Thoracic aorta (tissue), 2 donors: ENCODE results near the gene RAB25. TPM values are rescaled to one million over a fixed set of nuclear protein-coding genes. Genes with fewer than 3 reads are reported as not detected.

Experiments used
- ATAC-seq: fragments of 150-250 bp; one replicate; pipeline ENCODE4 v1.8.0; 2017; ENCODE audit warnings: low read depth; ENCODE audit not compliant: insufficient number of reproducible peaks, low FRiP score
- DNase-seq: peaks from one replicate; pipeline ENCODE4 v3.0.0-alpha.2; 2020; ENCODE audit warnings: low spot score
- H3K27ac ChIP-seq, 2 donors: fragments of 200-600 bp; sonication (generic); 1 replicate in 1 of 2; 2 replicates in 1 of 2; pipeline ENCODE4 v1.5.1; 2016; ENCODE audit warnings: mild to moderate bottlenecking in 2 of 2, moderate library complexity in 2 of 2
- H3K27me3 ChIP-seq: fragments of 200-600 bp; sonication (generic); replicated peaks from 2 replicates; pipeline ENCODE4 v1.6.0; 2016; ENCODE audit warnings: mild to moderate bottlenecking; ENCODE audit not compliant: insufficient read depth
- H3K36me3 ChIP-seq: fragments of 200-600 bp; sonication (generic); one replicate; pipeline ENCODE4 v1.5.1; 2016
- H3K4me1 ChIP-seq, 2 donors: fragments of 200-600 bp; sonication (generic); 1 replicate in 1 of 2; 2 replicates in 1 of 2; pipeline versions ENCODE4 v1.5.1 to v1.6.0; 2016; ENCODE audit warnings: low read depth in 2 of 2, mild to moderate bottlenecking in 1 of 2; ENCODE audit not compliant: control insufficient read depth in 1 of 2
- H3K4me3 ChIP-seq: fragments of 200-600 bp; sonication (generic); 2 replicates; pipeline ENCODE4 v1.5.1; 2016; ENCODE audit warnings: mild to moderate bottlenecking
- H3K9me3 ChIP-seq: fragments of 200-600 bp; sonication (generic); 2 replicates; pipeline ENCODE4 v1.5.1; 2016
- total RNA-seq, 2 donors: library from RNA; depleted of rRNA; stranded (reverse); fragments of >200 nt; gene quantifications; one replicate each; pipeline versions ENCODE4 v1.1.0 to v1.2.3, GENCODE V29; 2016
- TF ChIP-seq, protein P1 (sequence below): fragments of 200-600 bp; sonication (generic); IDR thresholded peaks from one replicate; pipeline ENCODE4 v1.5.1; 2019; ENCODE audit warnings: antibody characterized with exemption

Gene RAB25
- total RNA-seq, 2 donors from 2014 or later, result not detected

DNA sequence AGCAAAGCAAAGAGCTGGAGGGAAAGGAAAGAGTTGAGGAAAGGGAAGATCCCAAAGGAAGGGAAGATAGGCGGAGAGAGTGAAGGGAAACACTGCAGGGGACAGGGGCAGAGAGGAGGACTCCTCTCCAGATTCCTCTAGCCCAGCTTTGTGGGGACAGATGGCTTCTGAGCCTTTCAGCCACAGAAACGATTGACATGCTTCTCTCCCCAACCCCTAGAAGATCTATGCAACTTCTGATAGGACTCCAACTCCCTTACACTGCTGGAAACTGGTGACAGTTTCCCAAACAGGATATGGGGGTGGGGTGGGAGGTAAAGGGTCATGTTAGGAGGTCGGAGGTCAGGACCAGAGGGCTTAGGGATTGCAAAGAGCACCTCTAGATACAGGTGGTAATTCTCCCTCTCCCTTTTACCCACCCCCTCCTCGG lies 14.8 kb downstream of the RAB25 start:
- Histone ChIP-seq H3K36me3 (no peaks in the 10 kb centered on the region), H3K4me3 (no peak overlapping the region), H3K4me1 (no peaks in the 10 kb centered on the region), H3K9me3 (no peaks in the 10 kb centered on the region), H3K27me3 (no peaks in the 10 kb centered on the region), H3K27ac (no peak overlapping the region)
- TF ChIP-seq, protein P1, sequence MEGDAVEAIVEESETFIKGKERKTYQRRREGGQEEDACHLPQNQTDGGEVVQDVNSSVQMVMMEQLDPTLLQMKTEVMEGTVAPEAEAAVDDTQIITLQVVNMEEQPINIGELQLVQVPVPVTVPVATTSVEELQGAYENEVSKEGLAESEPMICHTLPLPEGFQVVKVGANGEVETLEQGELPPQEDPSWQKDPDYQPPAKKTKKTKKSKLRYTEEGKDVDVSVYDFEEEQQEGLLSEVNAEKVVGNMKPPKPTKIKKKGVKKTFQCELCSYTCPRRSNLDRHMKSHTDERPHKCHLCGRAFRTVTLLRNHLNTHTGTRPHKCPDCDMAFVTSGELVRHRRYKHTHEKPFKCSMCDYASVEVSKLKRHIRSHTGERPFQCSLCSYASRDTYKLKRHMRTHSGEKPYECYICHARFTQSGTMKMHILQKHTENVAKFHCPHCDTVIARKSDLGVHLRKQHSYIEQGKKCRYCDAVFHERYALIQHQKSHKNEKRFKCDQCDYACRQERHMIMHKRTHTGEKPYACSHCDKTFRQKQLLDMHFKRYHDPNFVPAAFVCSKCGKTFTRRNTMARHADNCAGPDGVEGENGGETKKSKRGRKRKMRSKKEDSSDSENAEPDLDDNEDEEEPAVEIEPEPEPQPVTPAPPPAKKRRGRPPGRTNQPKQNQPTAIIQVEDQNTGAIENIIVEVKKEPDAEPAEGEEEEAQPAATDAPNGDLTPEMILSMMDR, result no peak
- DNase-seq, result no peak
- no peak for ATAC-seq

DNA sequence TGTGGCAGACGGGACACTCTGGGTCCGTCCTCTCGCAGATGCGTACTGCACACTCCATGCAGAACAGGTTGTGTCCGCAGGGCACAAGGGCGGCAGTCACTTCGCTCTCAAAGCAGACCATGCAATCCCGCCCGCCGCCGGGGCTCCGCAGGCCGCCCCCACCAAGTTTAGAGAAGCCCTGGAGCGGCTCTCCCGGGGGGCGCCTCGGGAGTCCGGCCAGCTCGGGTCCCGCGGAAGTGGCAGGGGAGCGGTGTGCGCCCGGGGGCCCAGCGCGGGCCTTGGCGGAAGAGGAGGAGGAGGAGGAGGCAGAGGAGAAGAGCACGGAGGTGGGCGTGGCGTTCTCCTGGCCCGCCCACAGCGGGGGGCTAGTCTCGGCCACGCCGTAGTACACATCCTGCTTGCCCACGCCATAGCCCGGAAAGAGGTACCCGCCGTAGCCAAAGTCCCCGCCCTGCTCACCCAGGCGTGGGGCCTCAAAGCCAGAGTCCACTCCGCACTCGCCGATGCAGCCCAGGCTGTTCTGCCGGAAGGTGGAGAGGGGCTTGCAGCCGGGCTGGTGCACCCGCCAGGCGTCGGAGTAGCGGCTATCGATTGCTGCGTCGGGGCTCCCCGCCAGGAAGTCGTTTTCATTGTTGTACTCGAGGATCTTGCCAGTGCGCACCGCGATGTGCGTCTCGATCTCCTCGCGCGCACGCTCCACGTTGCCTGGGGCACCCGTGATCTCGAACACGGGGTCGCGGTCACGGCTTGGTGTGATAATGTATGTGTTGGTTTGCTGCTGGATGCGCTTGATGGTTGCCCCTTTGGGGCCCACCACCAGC lies 15.9 kb downstream of the RAB25 start:
- H3K27ac ChIP-seq, result no peak overlapping the region
- no peaks in the 10 kb centered on the region for H3K36me3 ChIP-seq
- DNase-seq (no peak), ATAC-seq (no peak)
- TF ChIP-seq, protein P1, result no peak
- H3K27me3 ChIP-seq, result no peaks in the 10 kb centered on the region
- peaks cover under 1 to 5% of the 10 kb centered on the region in 2 donors for H3K4me1 ChIP-seq
- peak overlapping the region; percentile 53 for H3K4me3 ChIP-seq
- no peaks in the 10 kb centered on the region for H3K9me3 ChIP-seq

DNA sequence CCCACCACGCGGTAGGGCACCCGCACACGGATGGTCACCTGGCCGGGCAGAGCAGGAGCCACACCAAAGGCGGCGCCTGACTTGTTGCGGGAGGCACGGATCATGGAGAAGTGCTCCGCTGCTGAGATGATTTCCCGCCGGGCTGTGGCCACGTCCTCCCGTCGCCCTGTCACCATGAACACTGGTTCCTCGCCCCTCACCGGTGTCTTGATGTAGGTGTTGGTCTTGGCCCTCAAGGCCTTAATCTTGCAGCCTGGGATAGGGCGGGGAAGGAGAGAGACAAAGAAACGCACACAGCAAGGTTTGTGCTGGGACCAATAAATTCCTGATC lies 16.4 kb downstream of the RAB25 start:
- Histone ChIP-seq H3K4me1 (peaks cover 4 to 10% of the 10 kb centered on the region in 2 donors), H3K27ac (no peak overlapping the region), H3K9me3 (no peaks in the 10 kb centered on the region), H3K27me3 (no peaks in the 10 kb centered on the region), H3K36me3 (no peaks in the 10 kb centered on the region), H3K4me3 (no peak overlapping the region)
- DNase-seq (no peak), ATAC-seq (no peak)
- TF ChIP-seq, protein P1, result no peak

DNA sequence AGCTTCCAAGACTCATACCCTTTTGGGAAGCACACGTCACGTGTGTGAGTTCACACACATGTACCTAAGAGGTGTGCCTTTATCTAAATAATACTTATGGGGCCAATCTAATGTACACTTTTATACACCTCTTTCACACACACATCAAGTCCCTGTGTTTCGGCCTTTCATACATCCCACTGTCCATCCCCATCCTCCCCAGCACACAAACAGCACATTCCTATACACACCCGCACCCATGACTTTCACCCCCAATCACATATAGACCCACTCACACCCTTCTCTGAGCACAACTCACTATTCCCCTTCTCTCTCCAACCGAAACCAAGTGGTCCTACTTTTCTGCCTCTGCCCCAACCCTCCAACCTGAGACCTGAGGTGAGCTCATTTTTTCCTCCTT lies 17.8 kb downstream of the RAB25 start:
- ATAC-seq (no peak), DNase-seq (no peak)
- Histone ChIP-seq H3K4me1 (peaks cover 4 to 19% of the 10 kb centered on the region in 2 donors), H3K27ac (no peak overlapping the region), H3K4me3 (no peak overlapping the region), H3K36me3 (no peaks in the 10 kb centered on the region), H3K9me3 (no peaks in the 10 kb centered on the region), H3K27me3 (no peaks in the 10 kb centered on the region)
- TF ChIP-seq, protein P1, result no peak

DNA sequence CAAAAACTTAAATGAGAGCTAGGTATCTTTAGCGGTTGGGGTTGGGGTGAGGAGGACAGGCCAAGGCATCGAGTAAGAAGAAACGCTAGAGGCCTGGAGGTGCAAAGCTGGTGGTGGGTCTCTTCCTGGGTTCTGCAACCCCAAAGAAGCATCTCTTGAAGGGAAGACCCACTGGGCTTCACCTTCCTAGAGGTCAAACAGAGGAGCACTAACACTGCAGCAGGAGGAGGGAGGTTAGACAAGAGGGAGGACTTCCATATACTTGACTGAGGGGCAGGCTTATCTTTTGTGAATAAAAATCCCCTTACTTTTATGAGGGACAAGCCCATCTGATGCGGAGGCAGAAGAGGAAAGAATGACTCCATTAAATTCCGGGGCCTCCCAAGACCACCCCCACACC lies 18.8 kb downstream of the RAB25 start:
- no peak overlapping the region for H3K27ac ChIP-seq
- ATAC-seq (no peak), DNase-seq (no peak)
- no peaks in the 10 kb centered on the region for H3K36me3 ChIP-seq
- no peak overlapping the region for H3K4me3 ChIP-seq
- peaks cover 4 to 22% of the 10 kb centered on the region in 2 donors for H3K4me1 ChIP-seq
- TF ChIP-seq, protein P1, result no peak
- H3K27me3 ChIP-seq, result no peaks in the 10 kb centered on the region
- H3K9me3 ChIP-seq, result no peaks in the 10 kb centered on the region
